Adrenal gland (tissue), 12 donors: Measurements from ENCODE around the gene GBF1. TPM values are rescaled to one million over a fixed set of nuclear protein-coding genes. Genes with fewer than 3 reads are reported as not detected.

Experiments
- DNase-seq, 7 donors: peaks; one replicate each; pipeline ENCODE4 v3.0.0-alpha.2; 2019 to 2020
- H3K27ac ChIP-seq, 5 donors: fragments of 200-600 bp; sonication (generic) in 4 of 5; 1 replicate in 3 of 5; 2 replicates in 2 of 5; pipeline versions ENCODE4 v1.5.1 to v1.8.0; 2016 to 2020; ENCODE audit warnings: mild to moderate bottlenecking in 1 of 5
- H3K27me3 ChIP-seq: fragments of 200-600 bp; 2 replicates; pipeline ENCODE4 v1.8.0; 2021
- H3K36me3 ChIP-seq, 2 donors: fragments of 200-600 bp; replicated peaks in 1 of 2; 1 replicate in 1 of 2; 2 replicates in 1 of 2; pipeline versions ENCODE4 v1.5.1 to v1.8.0; 2018 to 2022
- H3K4me1 ChIP-seq, 2 donors: fragments of 200-600 bp; replicated peaks in 1 of 2; 1 replicate in 1 of 2; 2 replicates in 1 of 2; pipeline versions ENCODE4 v1.5.1 to v1.8.0; 2018 to 2021
- H3K4me3 ChIP-seq, 4 donors: fragments of 200-600 bp; sonication (generic) in 3 of 4; one replicate each; pipeline ENCODE4 v1.5.1; 2016 to 2018
- H3K9me3 ChIP-seq, 3 donors: fragments of 200-600 bp; sonication (generic) in 1 of 3; replicated peaks in 1 of 3; 1 replicate in 2 of 3; 2 replicates in 1 of 3; pipeline versions ENCODE4 v1.5.1 to v1.8.0; 2016 to 2021
- CTCF ChIP-seq, 6 experiments: fragments of 450-650 bp in 4 of 6; fragments of 200-600 bp in 2 of 6; sonication (generic) in 1 of 6; IDR thresholded peaks; 1 replicate in 5 of 6; 2 replicates in 1 of 6; pipeline versions ENCODE4 v1.5.1 to v1.8.0; 2016 to 2021; ENCODE audit warnings: antibody characterized with exemption in 6 of 6, mild to moderate bottlenecking in 2 of 6, moderate library complexity in 1 of 6
- POLR2A ChIP-seq, 2 donors: fragments of 450-650 bp; IDR thresholded peaks; one replicate each; pipeline ENCODE4 v1.6.1; 2017; ENCODE audit warnings: antibody characterized with exemption in 2 of 2, mild to moderate bottlenecking in 2 of 2, moderate library complexity in 1 of 2
- WGBS, 4 donors: extraction: QIAGEN DNeasy Blood & Tissue Kit in 2 of 4; methylation state at CpG; one replicate each; pipeline versions ENCODE4 v1.1.5 to v1.1.7; 2013 to 2017; 5-methylcytosine and 5-hydroxymethylcytosine counted together
- intact Hi-C, 2 donors: fragments of 100-400 bp; cut with DNase I; formaldehyde crosslinking; loops; one replicate each; pipeline versions ENCODE4 v1.14.1 to v1.15.0; 2022 to 2023
- polyA plus RNA-seq, 3 donors: library from polyadenylated mRNA; stranded (reverse); fragments of 200-250 nt in 2 of 3; fragments of 350-450 nt in 1 of 3; fragmentation: Illumina TruSeq in 1 of 3; extraction: RNeasy Lipid Tissue Mini Kit (QIAGEN cat#74804) in 1 of 3; gene quantifications; one replicate each; pipeline ENCODE4 v1.2.3, GENCODE V29; 2013 to 2014
- total RNA-seq, 9 donors: library from RNA; depleted of rRNA in 4 of 9; stranded (reverse); fragments of >200 nt in 4 of 9; fragments of 120-200 nt in 1 of 9; fragmentation: NEBNext Ultra II Directional in 1 of 9; extraction: Animal tissue kit (Norgen Biotek cat#: 25700) in 1 of 9; gene quantifications; one replicate each; pipeline versions ENCODE4 v1.1.0 to v1.2.4, GENCODE V29; 2013 to 2023
- donor health status: healthy with polysubstance abuse.
- donor health status: Bipolar disorder and iron deficiency.
- donor health status: DM: yes; HTN: yes; CAD: no.
- donor health status: DM: no; HTN: no; CAD: no.
- donor health status: DM: no; HTN: no; CAD: no.
- donor health status: DM: yes; HTN: yes; CAD: no.

GBF1 gene
- total and polyA plus RNA-seq, 12 donors: 16.4 to 46.1 (median 37.7) TPM

- Histone ChIP-seq H3K27ac (no peak overlapping the region), H3K36me3 (peaks cover 0 to 42% of the 10 kb centered on the region in 2 donors), H3K27me3 (peaks cover 2% of the 10 kb centered on the region), H3K9me3 (no peaks in the 10 kb centered on the region), H3K4me3 (no peak overlapping the region), H3K4me1 (peaks cover 0 to 10% of the 10 kb centered on the region in 2 donors)
- TF ChIP-seq POLR2A (IDR thresholded peaks at IDR 0.05): no peak
- TF ChIP-seq CTCF (IDR thresholded peaks at IDR 0.05): no peak
- intact Hi-C loops: loop anchor here in 1 of 2 donors (5.0 kb wide), 1 partner anchor 170 kb away; no protein-coding TSS in a partner anchor
- no peak for DNase-seq
- WGBS, 4 donors: 88 to 96% (median 90%) methylated on average over 5 of the region's 5 CpGs
These were observed 157.2 kb downstream of the GBF1 start for GRCh38 chr10:102402512-102402896.

- no peak overlapping the region for H3K4me3 ChIP-seq
- peaks cover 0 to 10% of the 10 kb centered on the region in 2 donors for H3K4me1 ChIP-seq
- peaks cover 0 to 36% of the 10 kb centered on the region in 2 donors for H3K36me3 ChIP-seq
- no peak for DNase-seq
- peaks cover 8% of the 10 kb centered on the region for H3K27me3 ChIP-seq
- H3K9me3 ChIP-seq: no peaks in the 10 kb centered on the region
- intact Hi-C loops: loop anchor here in 1 of 2 donors (5.0 kb wide), 1 partner anchor 171 kb away; no protein-coding TSS in a partner anchor
- WGBS, 4 donors: 85 to 95% (median 89%) methylated on average over 6 to 13 of the region's 13 CpGs
- H3K27ac ChIP-seq: no peak overlapping the region
- TF ChIP-seq CTCF (IDR thresholded peaks at IDR 0.05): no peak
- no peak for TF ChIP-seq POLR2A (IDR thresholded peaks at IDR 0.05)
These were observed 157.8 kb downstream of the GBF1 start for GRCh38 chr10:102403115-102403514.

- no peak for TF ChIP-seq CTCF (IDR thresholded peaks at IDR 0.05)
- no peak for TF ChIP-seq POLR2A (IDR thresholded peaks at IDR 0.05)
- H3K36me3 ChIP-seq: peaks cover 0 to 31% of the 10 kb centered on the region in 2 donors
- H3K27me3 ChIP-seq: peaks cover 14% of the 10 kb centered on the region
- H3K27ac ChIP-seq: no peak overlapping the region
- peaks cover 0 to 9% of the 10 kb centered on the region in 2 donors for H3K4me1 ChIP-seq
- no peaks in the 10 kb centered on the region for H3K9me3 ChIP-seq
- H3K4me3 ChIP-seq: no peak overlapping the region
- DNase-seq: no peak
- intact Hi-C loops: loop anchor here in 1 of 2 donors (5.0 kb wide), 1 partner anchor 172 kb away; no protein-coding TSS in a partner anchor
- WGBS, 4 donors: 84 to 90% (median 88%) methylated on average over 11 to 17 of the region's 17 CpGs
These were observed 159.2 kb downstream of the GBF1 start for GRCh38 chr10:102404361-102405107.

- no peaks in the 10 kb centered on the region for H3K9me3 ChIP-seq
- DNase-seq: no peak
- intact Hi-C loops: no loop called here
- peaks cover 20% of the 10 kb centered on the region for H3K27me3 ChIP-seq
- H3K4me1 ChIP-seq: peaks cover 0 to 8% of the 10 kb centered on the region in 2 donors
- H3K36me3 ChIP-seq: peaks cover 0 to 26% of the 10 kb centered on the region in 2 donors
- WGBS, 4 donors: 75 to 87% (median 77%) methylated on average over 9 to 19 of the region's 19 CpGs; no CpG with 5 or more reads in 1 of the 4 donors
- H3K27ac ChIP-seq: no peak overlapping the region
- TF ChIP-seq POLR2A (IDR thresholded peaks at IDR 0.05): no peak
- no peak for TF ChIP-seq CTCF (IDR thresholded peaks at IDR 0.05)
- no peak overlapping the region for H3K4me3 ChIP-seq
These were observed 159.8 kb downstream of the GBF1 start for GRCh38 chr10:102405108-102405571.
